Uterus (tissue), 2 donors: ENCODE results near the gene UGGT2.

Experiments used
- CTCF ChIP-seq, 4 experiments: fragments of 200-600 bp in 2 of 4; fragments of 450-650 bp in 2 of 4; sonication (generic) in 2 of 4; IDR thresholded peaks; one replicate each; pipeline ENCODE4 v1.5.1; 2016 to 2019; ENCODE audit warnings: antibody characterized with exemption in 4 of 4, mild to moderate bottlenecking in 2 of 4, moderate library complexity in 1 of 4
- POLR2A ChIP-seq, 2 donors: fragments of 450-650 bp; IDR thresholded peaks; one replicate each; pipeline ENCODE4 v1.6.1; 2016; ENCODE audit warnings: antibody characterized with exemption in 2 of 2, mild to moderate bottlenecking in 1 of 2, moderate library complexity in 1 of 2

- no peak for TF ChIP-seq CTCF (IDR thresholded peaks at IDR 0.05)
- TF ChIP-seq POLR2A (IDR thresholded peaks at IDR 0.05), result no peak
Observed at GRCh38 chr13:95833126-95833525, 220.1 kb downstream of the UGGT2 start.
